ENCODE data around the gene TBCE. TPM values are rescaled to one million over a fixed set of nuclear protein-coding genes. Genes with fewer than 3 reads are reported as not detected.
"Not testable (repeated sequence)": the region's sequence is repeated elsewhere in the genome, so short reads cannot be mapped to it uniquely, and the experiment has no call there.

The TBCE gene
- polyA plus RNA-seq, 1 donor: 46.0 TPM

GRCh38 chr1:235351898-235352297 lies 15.3 kb upstream of the TBCE start:
- no peak for DNase-seq

- no peak for DNase-seq
These were observed 9.5 kb upstream of the TBCE start for GRCh38 chr1:235357485-235358373.

- DNase-seq: no peak
These were observed 8.3 kb upstream of the TBCE start for GRCh38 chr1:235358899-235359298.

- DNase-seq: not testable (repeated sequence)
These were observed 3.0 kb upstream of the TBCE start for GRCh38 chr1:235364189-235364588.

- DNase-seq: no peak
These were observed 941 bp upstream of the TBCE start for GRCh38 chr1:235366286-235366685.

- DNase-seq: no peak
These were observed 1.2 kb downstream of the TBCE start for GRCh38 chr1:235368428-235368827.

- DNase-seq: no peak
These were observed 2.6 kb downstream of the TBCE start for GRCh38 chr1:235369802-235370201.

- no peak for DNase-seq
These were observed 8.8 kb downstream of the TBCE start for GRCh38 chr1:235375919-235376605.

- DNase-seq: not testable (repeated sequence)
These were observed 11.0 kb downstream of the TBCE start for GRCh38 chr1:235378134-235378735.

- DNase-seq: not testable (repeated sequence)
These were observed 14.9 kb downstream of the TBCE start for GRCh38 chr1:235381955-235382739.

GRCh38 chr1:235385633-235386032 lies 18.4 kb downstream of the TBCE start:
- DNase-seq: not testable (repeated sequence)

- DNase-seq: no peak
These were observed 24.6 kb downstream of the TBCE start for GRCh38 chr1:235391874-235392273.

- DNase-seq: no peak
These were observed 30.5 kb downstream of the TBCE start for GRCh38 chr1:235397733-235398132.

- DNase-seq: no peak
These were observed 32.4 kb downstream of the TBCE start for GRCh38 chr1:235399661-235400060.

- no peak for DNase-seq
These were observed 34.0 kb downstream of the TBCE start for GRCh38 chr1:235401251-235401650.

- no peak for DNase-seq
These were observed 35.4 kb downstream of the TBCE start for GRCh38 chr1:235402457-235403200.

- no peak for DNase-seq
These were observed 36.4 kb downstream of the TBCE start for GRCh38 chr1:235403593-235403992.

GRCh38 chr1:235404190-235404589 lies 37.0 kb downstream of the TBCE start:
- no peak for DNase-seq

GRCh38 chr1:235407419-235407818 lies 40.2 kb downstream of the TBCE start:
- DNase-seq: no peak

- DNase-seq: no peak
These were observed 41.3 kb downstream of the TBCE start for GRCh38 chr1:235408503-235408960.

GRCh38 chr1:235409042-235409820 lies 42.0 kb downstream of the TBCE start:
- no peak for DNase-seq

All from hindlimb muscle (tissue), 1 donor.